Neural cell (in vitro differentiated cells): ENCODE results near the gene CLIC1. TPM values are rescaled to one million over a fixed set of nuclear protein-coding genes. Genes with fewer than 3 reads are reported as not detected.

Experiments
- H2AFZ ChIP-seq: fragments of 200-600, 300-800 bp; sonication (generic), shearing (Covaris generic); 2 replicates; pipeline ENCODE4 v1.6.0; 2014; ENCODE audit warnings: low read depth, mild to moderate bottlenecking, antibody characterized with exemption, low read length, moderate library complexity
- H3F3A ChIP-seq: fragments of 200-600 bp; shearing (Covaris generic); 2 replicates; pipeline ENCODE4 v1.6.1; 2016; ENCODE audit warnings: mild to moderate bottlenecking, moderate library complexity, mixed read lengths, antibody characterized with exemption, low read length; ENCODE audit not compliant: insufficient read depth, poor library complexity, severe bottlenecking
- H3K27ac ChIP-seq: fragments of 200-600, 300-800 bp; sonication (generic), shearing (Covaris generic); 2 replicates; pipeline ENCODE4 v1.5.1; 2014; ENCODE audit warnings: mild to moderate bottlenecking, low read length, moderate library complexity
- H3K27me3 ChIP-seq: fragments of 300-800, 200-600 bp; sonication (generic), shearing (Covaris generic); 2 replicates; pipeline ENCODE4 v1.6.0; 2014; ENCODE audit warnings: mild to moderate bottlenecking, low read depth, low read length, moderate library complexity; ENCODE audit not compliant: insufficient read depth
- H3K36me3 ChIP-seq: fragments of 300-800, 200-600 bp; sonication (generic), shearing (Covaris generic); 2 replicates; pipeline ENCODE4 v1.5.1; 2014; ENCODE audit warnings: mild to moderate bottlenecking, antibody characterized with exemption, low read length, moderate library complexity; ENCODE audit not compliant: insufficient read depth
- H3K4me2 ChIP-seq: fragments of 300-800, 200-600 bp; sonication (generic), shearing (Covaris generic); 2 replicates; pipeline ENCODE4 v1.6.0; 2014; ENCODE audit warnings: mild to moderate bottlenecking, low read length
- H3K4me3 ChIP-seq: fragments of 300-800, 200-600 bp; sonication (generic), shearing (Covaris generic); 2 replicates; pipeline ENCODE4 v1.5.1; 2014; ENCODE audit warnings: mild to moderate bottlenecking, low read length, moderate library complexity
- H3K79me2 ChIP-seq: fragments of 200-600 bp; shearing (Covaris generic); replicated peaks from 2 replicates; pipeline ENCODE4 v1.6.0; 2014; ENCODE audit warnings: mild to moderate bottlenecking, low read length, moderate library complexity; ENCODE audit not compliant: insufficient read depth
- H3K9ac ChIP-seq: fragments of 300-800, 200-600 bp; sonication (generic), shearing (Covaris generic); 2 replicates; pipeline ENCODE4 v1.6.1; 2016; ENCODE audit warnings: mild to moderate bottlenecking, low read length, mixed read lengths
- H3K9me2 ChIP-seq: fragments of 200-600 bp; shearing (Covaris generic); 2 replicates; pipeline ENCODE4 v1.6.1; 2016; ENCODE audit warnings: mild to moderate bottlenecking, low read length, mixed read lengths; ENCODE audit not compliant: insufficient read depth
- H3K9me3 ChIP-seq: fragments of 200-600, 300-800 bp; sonication (generic), shearing (Covaris generic); 2 replicates; pipeline ENCODE4 v1.6.1; 2016; ENCODE audit warnings: mild to moderate bottlenecking, mixed run types, low read length, moderate library complexity, mixed read lengths
- H4K20me1 ChIP-seq: fragments of 200-600 bp; shearing (Covaris generic); 2 replicates; pipeline ENCODE4 v1.6.1; 2016; ENCODE audit warnings: mild to moderate bottlenecking, mixed run types; ENCODE audit not compliant: insufficient read depth
- CTCF ChIP-seq: fragments of 450-650 bp; IDR thresholded peaks from 2 replicates; pipeline ENCODE4 v1.5.1; 2014; ENCODE audit warnings: antibody characterized with exemption, mild to moderate bottlenecking, moderate library complexity; ENCODE audit not compliant: poor library complexity, severe bottlenecking
- EP300 ChIP-seq: fragments of 450-650 bp; conservative IDR thresholded peaks from 2 replicates; pipeline ENCODE4 v1.6.1; 2014; ENCODE audit warnings: antibody characterized with exemption, mild to moderate bottlenecking, moderate library complexity; ENCODE audit not compliant: poor library complexity, severe bottlenecking
- EZH2 ChIP-seq: fragments of 200-600, 300-800 bp; shearing (Covaris generic), sonication (generic); IDR thresholded peaks from 2 replicates; pipeline ENCODE4 v1.6.1; 2014; ENCODE audit warnings: antibody characterized with exemption, low read length, borderline replicate concordance, mild to moderate bottlenecking; ENCODE audit not compliant: insufficient read depth, poor library complexity, severe bottlenecking
- MXI1 ChIP-seq: fragments of 450-650 bp; conservative IDR thresholded peaks from 2 replicates; pipeline ENCODE4 v1.6.1; 2014; ENCODE audit warnings: antibody characterized with exemption, mild to moderate bottlenecking; ENCODE audit not compliant: poor library complexity, severe bottlenecking
- POLR2AphosphoS5 ChIP-seq: IDR thresholded peaks from 2 replicates; pipeline ENCODE4 v1.6.1; 2012
- REST ChIP-seq: IDR thresholded peaks from 2 replicates; pipeline ENCODE4 v1.6.1; 2012; ENCODE audit warnings: borderline replicate concordance
- SMC3 ChIP-seq: fragments of 450-650 bp; conservative IDR thresholded peaks from 2 replicates; pipeline ENCODE4 v1.6.1; 2014; ENCODE audit warnings: antibody characterized with exemption, mild to moderate bottlenecking, moderate library complexity; ENCODE audit not compliant: poor library complexity
- TAF1 ChIP-seq: IDR thresholded peaks from 2 replicates; pipeline ENCODE4 v1.6.1; 2012; ENCODE audit warnings: low read depth
- polyA plus RNA-seq: library from polyadenylated mRNA; depleted of rRNA; stranded (reverse); fragments of >200 nt; gene quantifications from 2 replicates; pipeline ENCODE4 v1.2.3, GENCODE V29; 2014

Gene CLIC1
- polyA plus RNA-seq, 1 donor from 2014 or later = 5.5 TPM

- Histone ChIP-seq H3K79me2 (no peaks in the 10 kb centered on the region), H3K4me3 (no peak overlapping the region), H3K9me3 (no peaks in the 10 kb centered on the region), H3K4me2 (no peak overlapping the region), H3K9me2 (no peaks in the 10 kb centered on the region), H3K27me3 (no peaks in the 10 kb centered on the region), H4K20me1 (no peaks in the 10 kb centered on the region), H3K36me3 (peaks cover 14% of the 10 kb centered on the region), H3F3A (no peaks in the 10 kb centered on the region), H2AFZ (no peak overlapping the region), H3K27ac (no peak overlapping the region), H3K9ac (no peak overlapping the region)
- TF ChIP-seq TAF1 = no peak
- TF ChIP-seq POLR2AphosphoS5 = no peak
- no peak for TF ChIP-seq SMC3
- no peak for TF ChIP-seq CTCF
- no peak for TF ChIP-seq REST
- no peak for TF ChIP-seq EZH2
- TF ChIP-seq EP300 = no peak
- no peak for TF ChIP-seq MXI1
Measured at GRCh38 chr6:31779908-31780307, 43.6 kb upstream of the CLIC1 start.

- H3K9ac ChIP-seq = no peak overlapping the region
- TF ChIP-seq CTCF = no peak
- TF ChIP-seq SMC3 = no peak
- H3K9me3 ChIP-seq = no peaks in the 10 kb centered on the region
- no peaks in the 10 kb centered on the region for H4K20me1 ChIP-seq
- H3F3A ChIP-seq = no peaks in the 10 kb centered on the region
- peaks cover 8% of the 10 kb centered on the region for H3K36me3 ChIP-seq
- no peaks in the 10 kb centered on the region for H3K79me2 ChIP-seq
- H2AFZ ChIP-seq = no peak overlapping the region
- no peak overlapping the region for H3K4me2 ChIP-seq
- H3K9me2 ChIP-seq = no peaks in the 10 kb centered on the region
- no peak overlapping the region for H3K27ac ChIP-seq
- H3K27me3 ChIP-seq = no peaks in the 10 kb centered on the region
- H3K4me3 ChIP-seq = no peak overlapping the region
Measured at GRCh38 chr6:31778999-31779885, 42.9 kb upstream of the CLIC1 start.
